Smooth muscle cell (in vitro differentiated cells): ENCODE data around the gene CD160. TPM values are rescaled to one million over a fixed set of nuclear protein-coding genes. Genes with fewer than 3 reads are reported as not detected.
"Not testable (repeated sequence)": the region's sequence is repeated elsewhere in the genome, so short reads cannot be mapped to it uniquely, and the experiment has no call there.

Source experiments
- DNase-seq: peaks from one replicate; lab custom pipeline; 2025; ENCODE audit not compliant: unreplicated experiment; lab: John Stamatoyannopoulos, UW
- H2AFZ ChIP-seq: fragments of 200-600 bp; sonication (generic); 2 replicates; pipeline ENCODE4 v1.6.0; 2016; ENCODE audit warnings: antibody characterized with exemption, low read depth, mild to moderate bottlenecking
- H3F3A ChIP-seq: fragments of 200-600 bp; sonication (generic); 2 replicates; pipeline ENCODE4 v1.6.0; 2017; ENCODE audit warnings: antibody characterized with exemption, low read depth
- H3K27ac ChIP-seq: fragments of 200-600 bp; sonication (generic); 2 replicates; pipeline ENCODE4 v1.5.1; 2016; ENCODE audit warnings: low read depth, mild to moderate bottlenecking
- H3K27me3 ChIP-seq: fragments of 200-600 bp; sonication (generic); 2 replicates; pipeline ENCODE4 v1.6.1; 2016; ENCODE audit warnings: low read depth, mild to moderate bottlenecking
- H3K36me3 ChIP-seq: fragments of 200-600 bp; sonication (generic); 2 replicates; pipeline ENCODE4 v1.5.1; 2016; ENCODE audit warnings: low read depth
- H3K4me1 ChIP-seq: fragments of 200-600 bp; sonication (generic); 2 replicates; pipeline ENCODE4 v1.5.1; 2016; ENCODE audit warnings: low read depth
- H3K4me2 ChIP-seq: fragments of 200-600 bp; sonication (generic); 2 replicates; pipeline ENCODE4 v1.6.0; 2016; ENCODE audit warnings: mild to moderate bottlenecking
- H3K4me3 ChIP-seq: fragments of 200-600 bp; sonication (generic); 2 replicates; pipeline ENCODE4 v1.5.1; 2016; ENCODE audit warnings: mild to moderate bottlenecking
- H3K79me2 ChIP-seq: fragments of 200-600 bp; sonication (generic); 2 replicates; pipeline ENCODE4 v1.6.0; 2016; ENCODE audit warnings: low read depth, mild to moderate bottlenecking
- H3K9ac ChIP-seq: fragments of 200-600 bp; sonication (generic); 2 replicates; pipeline ENCODE4 v1.6.0; 2016; ENCODE audit warnings: low read depth
- H3K9me3 ChIP-seq: fragments of 200-600 bp; sonication (generic); replicated peaks from 2 replicates; pipeline ENCODE4 v1.5.1; 2016; ENCODE audit warnings: low read depth
- H4K20me1 ChIP-seq: fragments of 200-600 bp; sonication (generic); 2 replicates; pipeline ENCODE4 v1.6.0; 2016; ENCODE audit warnings: low read depth
- CTCF ChIP-seq: fragments of 200-600 bp; sonication (generic); IDR thresholded peaks from 2 replicates; pipeline ENCODE4 v1.5.1; 2017; ENCODE audit warnings: borderline replicate concordance, mild to moderate bottlenecking, antibody characterized with exemption; ENCODE audit not compliant: insufficient read depth, poor library complexity, severe bottlenecking
- WGBS: methylation state at CpG from one replicate; pipeline ENCODE4 v1.1.7; 2016; ENCODE audit warnings: low lambda C conversion rate; 5-methylcytosine and 5-hydroxymethylcytosine counted together
- polyA plus RNA-seq: library from polyadenylated mRNA; unstranded; fragments of >200 nt; fragmentation: Nextera tagmentation; extraction: Ambion mirVana; gene quantifications from 2 replicates; pipeline ENCODE4 v1.2.1, GENCODE V29; 2016
- total RNA-seq: library from RNA; depleted of rRNA; stranded (reverse); fragments of >200 nt; gene quantifications from 2 replicates; pipeline ENCODE4 v1.2.3, GENCODE V29; 2014

Gene CD160
- total RNA-seq (0.04 TPM in 1 of 2 replicates, not detected in the other), polyA plus RNA-seq (0.40 TPM in 1 of 2 replicates, not detected in the other)

GRCh38 chr1:145719230-145720079 is at the start of gene CD160:
Gene CD160 (plus strand): TSS chr1:145719499. CDS start chr1:145728328, 8,829 bp downstream.
- Histone ChIP-seq H2AFZ (no peak within 1 kb of the TSS), H3K27ac (peak within 1 kb of the TSS; percentile 7), H3K4me2 (peak within 1 kb of the TSS; percentile 84), H3K36me3 (no peaks in the 10 kb centered on the region), H3F3A (no peaks in the 10 kb centered on the region), H3K9me3 (no peaks in the 10 kb centered on the region), H4K20me1 (no peaks in the 10 kb centered on the region), H3K4me3 (no peak within 1 kb of the TSS), H3K27me3 (no peaks in the 10 kb centered on the region), H3K79me2 (no peaks in the 10 kb centered on the region), H3K9ac (peak within 1 kb of the TSS; percentile 2), H3K4me1 (peaks cover 6% of the 10 kb centered on the region)
- 88% methylated on average over 12 of the region's 12 CpGs for WGBS
- no peak for TF ChIP-seq CTCF
- DNase-seq, result no peak

GRCh38 chr1:145670995-145671745 is 48.1 kb upstream of the CD160 start:
- H4K20me1 ChIP-seq, H3F3A ChIP-seq, H3K36me3 ChIP-seq, H3K4me3 ChIP-seq, H3K4me1 ChIP-seq, H3K27me3 ChIP-seq, H3K9me3 ChIP-seq, H2AFZ ChIP-seq, H3K79me2 ChIP-seq, H3K9ac ChIP-seq, H3K27ac ChIP-seq, DNase-seq, H3K4me2 ChIP-seq: not testable (repeated sequence)
- WGBS, result 55% methylated on average over 2 of the region's 3 CpGs

- not testable (repeated sequence) for H3K27me3 ChIP-seq, H3K79me2 ChIP-seq, H3K4me1 ChIP-seq, H3K4me2 ChIP-seq, H3K9me3 ChIP-seq, H3K27ac ChIP-seq, H3K36me3 ChIP-seq, H3K9ac ChIP-seq, H3K4me3 ChIP-seq, H2AFZ ChIP-seq, H3F3A ChIP-seq, DNase-seq, H4K20me1 ChIP-seq
- WGBS, result no CpG with 5 or more reads among the region's 1 CpG
Observed at GRCh38 chr1:145673217-145673616, 46.1 kb upstream of the CD160 start.

- H3K4me2 ChIP-seq, H3K79me2 ChIP-seq, H3K4me1 ChIP-seq, DNase-seq, H3F3A ChIP-seq, H3K27ac ChIP-seq, H3K36me3 ChIP-seq, H3K9me3 ChIP-seq, H3K27me3 ChIP-seq, H4K20me1 ChIP-seq, H3K4me3 ChIP-seq, H2AFZ ChIP-seq, H3K9ac ChIP-seq: not testable (repeated sequence)
- WGBS, result 91% methylated on average over 2 of the region's 3 CpGs
Observed at GRCh38 chr1:145684858-145685257, 34.4 kb upstream of the CD160 start.

GRCh38 chr1:145686078-145686477 is 33.2 kb upstream of the CD160 start:
- not testable (repeated sequence) for H3K4me3 ChIP-seq, H3K9me3 ChIP-seq, H3K27me3 ChIP-seq

More at GRCh38 chr1:145686078-145686477, 33.2 kb upstream of the CD160 start:
- WGBS, result 83% methylated on average over 1 of the region's 1 CpG
- H3K27ac ChIP-seq, H3K36me3 ChIP-seq, H3K79me2 ChIP-seq, H4K20me1 ChIP-seq, H3K9ac ChIP-seq, H2AFZ ChIP-seq, H3K4me2 ChIP-seq, H3F3A ChIP-seq, H3K4me1 ChIP-seq, DNase-seq: not testable (repeated sequence)
